ENCODE data around the gene NFAT5. TPM values are rescaled to one million over a fixed set of nuclear protein-coding genes. Genes with fewer than 3 reads are reported as not detected.
A peak's percentile ranks its signal among the peaks of the same experiment; 100 is the strongest.

The NFAT5 gene
- total RNA-seq, 2 donors from 2014 or later: 18.4 to 30.2 TPM

- H3K27ac ChIP-seq: no peak overlapping the region
- no peak overlapping the region for H3K4me3 ChIP-seq
- H3K27me3 ChIP-seq: no peaks in the 10 kb centered on the region
- H3K9me3 ChIP-seq: no peaks in the 10 kb centered on the region
- H3K36me3 ChIP-seq: no peaks in the 10 kb centered on the region
- no peaks in the 10 kb centered on the region for H3K4me1 ChIP-seq
- no peak for TF ChIP-seq CTCF (IDR thresholded peaks at IDR 0.05)
- intact Hi-C loops (cut with DNase I): no loop called here
- DNase-seq: no peak
- no peak overlapping the region for H3K9ac ChIP-seq (ENCODE audit: low read depth in 2 of 2, low read length in 2 of 2)
These were observed 137.9 kb downstream of the NFAT5 start for GRCh38 chr16:69703638-69704037.

GRCh38 chr16:69706256-69706974, 140.6 kb downstream of the NFAT5 start:
- intact Hi-C loops (cut with DNase I): loop anchor here (5.0 kb wide), 1 partner anchor 309 kb away; no protein-coding TSS in a partner anchor

GRCh38 chr16:69706975-69707340, 141.2 kb downstream of the NFAT5 start:
- Histone ChIP-seq H3K27me3 (no peaks in the 10 kb centered on the region), H3K4me1 (no peaks in the 10 kb centered on the region), H3K9me3 (no peaks in the 10 kb centered on the region), H3K9ac (ENCODE audit: low read depth in 2 of 2, low read length in 2 of 2) (no peak overlapping the region), H3K36me3 (no peaks in the 10 kb centered on the region), H3K27ac (no peak overlapping the region), H3K4me3 (no peak overlapping the region)
- no peak for DNase-seq
- TF ChIP-seq CTCF (IDR thresholded peaks at IDR 0.05): no peak
- intact Hi-C loops (cut with DNase I): loop anchor here (5.0 kb wide), 1 partner anchor 310 kb away; no protein-coding TSS in a partner anchor

More at GRCh38 chr16:69706256-69706974, 140.6 kb downstream of the NFAT5 start:
- no peaks in the 10 kb centered on the region for H3K9me3 ChIP-seq
- H3K27ac ChIP-seq: no peak overlapping the region
- H3K9ac ChIP-seq (ENCODE audit: low read depth in 2 of 2, low read length in 2 of 2): no peak overlapping the region
- H3K36me3 ChIP-seq: no peaks in the 10 kb centered on the region
- H3K4me1 ChIP-seq: no peaks in the 10 kb centered on the region
- no peak overlapping the region for H3K4me3 ChIP-seq
- no peak for TF ChIP-seq CTCF (IDR thresholded peaks at IDR 0.05)
- DNase-seq: no peak
- H3K27me3 ChIP-seq: no peaks in the 10 kb centered on the region

DNA sequence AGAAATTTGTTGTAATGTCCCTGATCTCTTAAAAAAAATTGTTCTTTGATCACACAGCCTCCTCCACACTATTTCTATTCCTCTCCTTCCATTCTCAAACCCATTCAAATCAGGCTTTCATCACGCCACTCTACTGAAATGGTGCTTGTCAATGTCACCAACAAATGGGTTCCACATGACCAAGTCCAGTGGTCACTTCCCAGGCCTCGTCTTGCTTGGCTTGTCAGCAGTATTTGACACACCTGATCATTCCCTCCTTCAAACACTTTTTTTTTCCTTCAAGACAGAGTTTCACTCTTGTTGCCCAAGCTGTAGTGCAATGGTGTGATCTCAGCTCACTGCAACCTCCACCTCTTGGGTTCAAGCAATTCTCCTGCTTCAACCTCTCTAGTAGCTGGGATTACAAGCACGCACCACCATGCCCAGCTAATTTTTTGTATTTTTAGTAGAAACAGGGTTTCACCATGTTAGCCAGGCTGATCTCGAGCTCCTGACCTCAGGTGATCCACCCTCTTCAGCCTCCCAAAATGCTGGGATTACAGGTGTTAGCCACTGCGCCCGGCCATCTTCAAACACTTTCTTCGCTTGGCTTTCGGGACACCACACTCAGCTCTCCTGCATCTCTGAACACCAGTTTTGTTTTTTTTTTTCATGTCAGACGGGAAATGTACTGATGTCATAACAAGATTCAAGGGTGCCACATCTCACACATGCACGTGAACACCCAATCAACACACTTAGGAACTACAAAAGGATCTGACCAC, 142.3 kb downstream of the NFAT5 start:
- Histone ChIP-seq H3K27me3 (no peaks in the 10 kb centered on the region), H3K9ac (ENCODE audit: low read depth in 2 of 2, low read length in 2 of 2) (no peak overlapping the region), H3K4me3 (no peak overlapping the region), H3K27ac (no peak overlapping the region), H3K4me1 (no peaks in the 10 kb centered on the region), H3K9me3 (no peaks in the 10 kb centered on the region), H3K36me3 (no peaks in the 10 kb centered on the region)
- no peak for DNase-seq
- intact Hi-C loops (cut with DNase I): loop anchor here (2.0 to 5.0 kb wide), 2 partner anchors 47 to 311 kb away; partner anchors contain the start of gene NOB1
- TF ChIP-seq CTCF (IDR thresholded peaks at IDR 0.05): no peak

DNA sequence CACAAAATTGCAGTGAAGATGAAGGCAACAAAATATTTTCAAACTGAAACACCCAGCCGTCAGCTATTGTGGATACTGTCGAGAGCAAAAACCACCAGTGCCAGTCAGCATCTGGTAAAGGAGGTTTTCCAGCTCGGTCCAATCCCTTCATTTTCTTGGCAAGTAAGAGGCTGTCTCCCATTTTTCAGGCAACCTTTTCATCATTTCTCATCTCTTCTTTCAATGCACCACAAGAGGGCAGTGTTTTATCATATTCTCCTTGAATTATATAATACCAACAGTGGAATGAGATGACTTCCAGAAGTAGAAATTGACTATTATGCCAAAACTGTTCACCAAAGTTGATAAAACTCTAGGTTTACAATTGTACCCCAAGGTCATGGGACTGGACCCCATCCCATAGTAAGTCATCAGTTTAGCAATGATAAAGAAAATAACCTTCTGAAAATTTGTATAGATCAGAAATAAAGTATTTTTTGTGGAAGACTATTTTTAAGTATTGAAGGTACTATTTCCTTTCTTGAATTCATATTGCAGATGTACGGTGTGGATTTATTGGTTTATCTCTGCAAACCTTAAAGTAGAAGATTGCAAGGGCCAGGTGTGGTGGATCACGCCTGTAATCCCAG, 143.8 kb downstream of the NFAT5 start:
- intact Hi-C loops (cut with DNase I): loop anchor here (2.0 to 5.0 kb wide), 2 partner anchors 45 to 312 kb away; partner anchors contain the start of gene NOB1
- no peaks in the 10 kb centered on the region for H3K4me1 ChIP-seq
- no peak for DNase-seq
- H3K9me3 ChIP-seq: no peaks in the 10 kb centered on the region
- peak; percentile 56 for TF ChIP-seq CTCF (IDR thresholded peaks at IDR 0.05)
- H3K4me3 ChIP-seq: no peak overlapping the region
- no peaks in the 10 kb centered on the region for H3K36me3 ChIP-seq
- no peak overlapping the region for H3K9ac ChIP-seq (ENCODE audit: low read depth in 2 of 2, low read length in 2 of 2)
- no peak overlapping the region for H3K27ac ChIP-seq
- H3K27me3 ChIP-seq: no peaks in the 10 kb centered on the region

Data from colonic mucosa (tissue), 4 donors.